HCT116 (cell line): Measurements from ENCODE around the gene SLC30A10.

ENCODE experiments used
- ELF1 ChIP-seq: IDR thresholded peaks from 2 replicates; pipeline ENCODE4 v1.6.1; 2012; ENCODE audit warnings: low read depth, borderline replicate concordance
- POLR2AphosphoS5 ChIP-seq: IDR thresholded peaks from 2 replicates; pipeline ENCODE4 v1.6.1; 2011; ENCODE audit warnings: mild to moderate bottlenecking, low read depth, low read length, moderate library complexity
- RAD21 ChIP-seq: IDR thresholded peaks from 2 replicates; pipeline ENCODE4 v1.6.1; 2012; ENCODE audit warnings: low read depth, mild to moderate bottlenecking
- ZNF274 ChIP-seq: fragments of 200-500 bp; sonication (Bioruptor generic); IDR thresholded peaks from 2 replicates; pipeline ENCODE4 v1.6.1; 2014; ENCODE audit warnings: mild to moderate bottlenecking, low read depth, low read length, inconsistent platforms
- TF ChIP-seq, protein P1 (sequence below), 3 experiments: fragments of 200-600 bp in 1 of 3; sonication (generic) in 1 of 3; IDR thresholded peaks in 2 of 3; conservative IDR thresholded peaks in 1 of 3; 2 replicates each; pipeline ENCODE4 v1.5.1; 2012 to 2017; ENCODE audit warnings: low read depth in 2 of 3, low read length in 2 of 3, antibody characterized with exemption in 1 of 3, borderline replicate concordance in 1 of 3, control low read depth in 1 of 3, mild to moderate bottlenecking in 1 of 3, mixed read lengths in 1 of 3, mixed run types in 1 of 3, moderate library complexity in 1 of 3; ENCODE audit not compliant: insufficient read depth in 1 of 3
- TF ChIP-seq, protein P2 (sequence below): IDR thresholded peaks from 2 replicates; pipeline ENCODE4 v1.6.1; 2012

DNA sequence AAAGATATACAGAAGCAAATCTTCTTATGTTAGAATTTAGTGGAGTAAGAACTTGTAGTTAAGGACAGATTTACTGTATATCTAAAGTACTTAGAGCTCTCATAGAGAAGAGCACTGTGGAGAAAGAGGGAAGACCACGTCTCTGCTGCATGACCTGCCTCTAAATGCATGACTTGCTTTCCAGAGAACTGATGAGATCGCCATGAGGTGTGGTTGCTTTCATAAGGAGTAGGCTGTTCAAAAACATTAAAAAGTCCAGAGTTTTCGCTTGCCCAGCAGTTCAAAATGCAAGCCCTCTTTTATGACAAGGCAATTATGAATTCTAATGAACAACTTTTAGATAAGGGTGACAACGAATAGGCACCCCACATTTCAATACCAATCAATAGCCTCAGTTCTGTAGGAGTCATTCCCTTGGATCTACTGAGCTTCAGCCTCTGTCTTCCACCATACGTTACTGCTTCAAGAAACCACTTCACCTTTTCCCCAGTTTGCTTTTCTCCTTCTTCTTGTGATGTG, 24.9 kb downstream of the SLC30A10 start:
- TF ChIP-seq, protein P1, sequence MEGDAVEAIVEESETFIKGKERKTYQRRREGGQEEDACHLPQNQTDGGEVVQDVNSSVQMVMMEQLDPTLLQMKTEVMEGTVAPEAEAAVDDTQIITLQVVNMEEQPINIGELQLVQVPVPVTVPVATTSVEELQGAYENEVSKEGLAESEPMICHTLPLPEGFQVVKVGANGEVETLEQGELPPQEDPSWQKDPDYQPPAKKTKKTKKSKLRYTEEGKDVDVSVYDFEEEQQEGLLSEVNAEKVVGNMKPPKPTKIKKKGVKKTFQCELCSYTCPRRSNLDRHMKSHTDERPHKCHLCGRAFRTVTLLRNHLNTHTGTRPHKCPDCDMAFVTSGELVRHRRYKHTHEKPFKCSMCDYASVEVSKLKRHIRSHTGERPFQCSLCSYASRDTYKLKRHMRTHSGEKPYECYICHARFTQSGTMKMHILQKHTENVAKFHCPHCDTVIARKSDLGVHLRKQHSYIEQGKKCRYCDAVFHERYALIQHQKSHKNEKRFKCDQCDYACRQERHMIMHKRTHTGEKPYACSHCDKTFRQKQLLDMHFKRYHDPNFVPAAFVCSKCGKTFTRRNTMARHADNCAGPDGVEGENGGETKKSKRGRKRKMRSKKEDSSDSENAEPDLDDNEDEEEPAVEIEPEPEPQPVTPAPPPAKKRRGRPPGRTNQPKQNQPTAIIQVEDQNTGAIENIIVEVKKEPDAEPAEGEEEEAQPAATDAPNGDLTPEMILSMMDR (IDR thresholded peaks at IDR 0.05 in 2 of 3, conservative IDR thresholded peaks at IDR 0.05 in 1 of 3; ENCODE audit: borderline replicate concordance in 1 of 3, insufficient read depth in 1 of 3, low read depth in 2 of 3, low read length in 2 of 3), result no peak
- no peak for TF ChIP-seq ZNF274
- TF ChIP-seq, protein P2, sequence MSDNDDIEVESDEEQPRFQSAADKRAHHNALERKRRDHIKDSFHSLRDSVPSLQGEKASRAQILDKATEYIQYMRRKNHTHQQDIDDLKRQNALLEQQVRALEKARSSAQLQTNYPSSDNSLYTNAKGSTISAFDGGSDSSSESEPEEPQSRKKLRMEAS, result no peak
- no peak for TF ChIP-seq ELF1
- no peak for TF ChIP-seq POLR2AphosphoS5
- no peak for TF ChIP-seq RAD21
